Measurements from ENCODE around the gene PEPD. TPM values are rescaled to one million over a fixed set of nuclear protein-coding genes. Genes with fewer than 3 reads are reported as not detected.

PEPD gene
- total RNA-seq, 1 donor from 2014 or later = 112 TPM

GRCh38 chr19:33552191-33552927 is 30.8 kb upstream of the PEPD start:
- Histone ChIP-seq H3K36me3 (no peaks in the 10 kb centered on the region), H3K4me3 (no peak overlapping the region), H3K9me3 (no peaks in the 10 kb centered on the region), H3K27ac (no peak overlapping the region), H3K27me3 (no peaks in the 10 kb centered on the region), H3K4me1 (no peaks in the 10 kb centered on the region)
- intact Hi-C loops (cut with DNase I) = no loop called here
- no peak for DNase-seq (ENCODE audit: low spot score in 2 of 2)
- no peak for TF ChIP-seq CTCF (IDR thresholded peaks at IDR 0.05)

GRCh38 chr19:33551676-33552075 is 30.1 kb upstream of the PEPD start:
- no peaks in the 10 kb centered on the region for H3K9me3 ChIP-seq
- no peaks in the 10 kb centered on the region for H3K27me3 ChIP-seq
- H3K36me3 ChIP-seq = no peaks in the 10 kb centered on the region
- DNase-seq (ENCODE audit: low spot score in 2 of 2) = no peak
- H3K27ac ChIP-seq = no peak overlapping the region
- intact Hi-C loops (cut with DNase I) = no loop called here
- no peak for TF ChIP-seq CTCF (IDR thresholded peaks at IDR 0.05)
- H3K4me1 ChIP-seq = no peaks in the 10 kb centered on the region
- no peak overlapping the region for H3K4me3 ChIP-seq

GRCh38 chr19:33550768-33551167 is 29.2 kb upstream of the PEPD start:
- no peaks in the 10 kb centered on the region for H3K4me1 ChIP-seq
- H3K9me3 ChIP-seq = no peaks in the 10 kb centered on the region
- no peaks in the 10 kb centered on the region for H3K27me3 ChIP-seq
- no peak for DNase-seq (ENCODE audit: low spot score in 2 of 2)
- H3K4me3 ChIP-seq = no peak overlapping the region
- intact Hi-C loops (cut with DNase I) = no loop called here
- no peak for TF ChIP-seq CTCF (IDR thresholded peaks at IDR 0.05)
- no peaks in the 10 kb centered on the region for H3K36me3 ChIP-seq
- H3K27ac ChIP-seq = no peak overlapping the region

GRCh38 chr19:33547676-33548075 is 26.1 kb upstream of the PEPD start:
- no peak for TF ChIP-seq CTCF (IDR thresholded peaks at IDR 0.05)
- Histone ChIP-seq H3K9me3 (no peaks in the 10 kb centered on the region), H3K4me3 (no peak overlapping the region), H3K36me3 (no peaks in the 10 kb centered on the region), H3K27me3 (no peaks in the 10 kb centered on the region), H3K4me1 (no peaks in the 10 kb centered on the region), H3K27ac (no peak overlapping the region)
- intact Hi-C loops (cut with DNase I) = no loop called here
- DNase-seq (ENCODE audit: low spot score in 2 of 2) = no peak

- no peaks in the 10 kb centered on the region for H3K36me3 ChIP-seq
- DNase-seq (ENCODE audit: low spot score in 2 of 2) = no peak
- no peaks in the 10 kb centered on the region for H3K9me3 ChIP-seq
- no peak overlapping the region for H3K27ac ChIP-seq
- no peak for TF ChIP-seq CTCF (IDR thresholded peaks at IDR 0.05)
- H3K4me1 ChIP-seq = no peaks in the 10 kb centered on the region
- intact Hi-C loops (cut with DNase I) = no loop called here
- no peaks in the 10 kb centered on the region for H3K27me3 ChIP-seq
- no peak overlapping the region for H3K4me3 ChIP-seq
Observed at GRCh38 chr19:33546656-33547055, 25.1 kb upstream of the PEPD start.
